HG02943 (cell line): ENCODE data around the gene STX10.

Experiments used
- ATAC-seq: cut with Tn5 transposase; IDR thresholded peaks from one replicate; pipeline ENCODE4 v1.9.1; 2021; ENCODE audit warnings: mild to moderate bottlenecking, low read depth, moderate library complexity; ENCODE audit not compliant: unreplicated experiment

The STX10 gene

DNA sequence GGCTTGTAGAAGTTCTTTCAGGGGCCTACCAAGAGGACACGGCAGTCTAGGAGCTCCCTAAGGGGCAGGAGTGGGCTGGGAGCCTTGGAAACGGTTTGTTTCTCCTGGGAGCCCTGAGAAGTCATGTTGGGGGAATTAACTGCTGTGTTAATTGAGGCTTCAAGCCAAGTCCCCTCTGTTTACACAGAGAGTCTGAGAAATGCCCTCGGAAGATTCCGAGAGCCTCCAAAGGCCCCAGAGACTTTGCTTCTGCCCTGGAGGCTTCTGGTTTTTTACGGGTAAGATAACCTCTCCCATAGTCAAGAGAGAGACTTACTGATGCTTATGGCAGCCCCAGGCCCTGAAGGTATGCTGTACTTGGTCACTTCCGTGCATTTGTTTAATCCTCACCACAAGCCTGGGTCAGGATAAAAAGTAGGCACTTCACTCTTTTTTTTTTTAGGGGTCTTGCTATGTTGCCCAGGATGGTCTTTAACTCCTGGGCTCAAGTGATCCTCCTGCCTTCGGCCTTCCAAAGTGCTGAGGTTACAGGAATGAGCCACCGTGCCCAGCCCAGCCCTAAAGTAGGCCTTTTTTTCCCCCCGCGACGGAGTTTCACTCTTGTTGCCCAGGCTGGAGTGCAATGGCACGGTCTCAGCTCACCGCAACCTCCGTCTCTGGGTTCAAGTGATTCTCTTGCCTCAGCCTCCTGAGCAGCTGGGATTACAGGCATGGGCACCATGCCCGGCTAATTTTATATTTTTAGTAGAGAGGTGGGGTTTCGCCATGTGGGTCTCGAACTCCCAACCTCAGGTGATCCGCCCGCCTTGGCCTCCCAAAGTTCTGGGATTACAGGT is 15.2 kb upstream of the STX10 start:
- ATAC-seq = no peak

DNA sequence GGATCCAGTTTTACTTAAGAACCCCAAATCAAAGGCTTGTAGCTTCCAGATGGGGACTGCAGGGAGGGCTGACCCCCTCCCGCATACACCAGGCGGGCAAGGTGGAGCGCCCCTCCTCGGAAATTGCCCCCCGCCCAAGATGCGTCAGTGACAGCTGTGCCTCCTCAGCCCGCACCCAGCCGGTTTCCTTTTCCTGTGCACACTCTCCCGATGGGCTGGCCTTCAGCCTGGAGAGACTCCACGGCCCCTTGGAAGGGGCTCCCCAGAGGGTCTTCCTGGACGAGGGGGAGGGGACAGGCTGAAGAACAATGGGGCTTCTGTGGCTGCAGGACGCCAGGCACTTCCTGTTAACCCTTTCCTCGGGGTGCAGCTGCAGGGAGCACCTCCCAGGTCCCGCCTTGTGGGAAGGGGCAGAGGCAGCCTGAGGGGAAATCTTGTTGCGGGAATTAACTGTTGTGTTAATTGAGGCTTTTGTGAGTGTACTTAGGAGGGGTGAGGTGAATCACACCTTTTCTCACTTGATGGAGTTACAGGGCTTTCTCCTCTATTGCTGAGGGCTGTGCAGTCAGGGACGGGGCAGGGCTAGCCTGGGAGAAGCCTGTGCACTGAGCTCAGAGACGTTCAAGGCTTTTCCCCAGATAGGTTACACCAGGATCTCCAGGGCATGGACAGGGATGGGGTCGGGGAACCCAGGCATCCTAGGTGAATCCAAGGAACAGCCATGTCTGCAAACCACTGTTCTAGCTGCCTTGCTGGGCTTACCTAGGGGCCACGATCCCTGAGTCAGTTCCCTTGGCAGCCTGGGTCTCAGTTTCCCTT is 14.4 kb upstream of the STX10 start:
- ATAC-seq = no peak

GRCh38 chr19:13163609-13164342 is 13.6 kb upstream of the STX10 start:
- no peak for ATAC-seq

- ATAC-seq = peak; percentile 37
Measured at GRCh38 chr19:13162724-13163608, 12.8 kb upstream of the STX10 start.

DNA sequence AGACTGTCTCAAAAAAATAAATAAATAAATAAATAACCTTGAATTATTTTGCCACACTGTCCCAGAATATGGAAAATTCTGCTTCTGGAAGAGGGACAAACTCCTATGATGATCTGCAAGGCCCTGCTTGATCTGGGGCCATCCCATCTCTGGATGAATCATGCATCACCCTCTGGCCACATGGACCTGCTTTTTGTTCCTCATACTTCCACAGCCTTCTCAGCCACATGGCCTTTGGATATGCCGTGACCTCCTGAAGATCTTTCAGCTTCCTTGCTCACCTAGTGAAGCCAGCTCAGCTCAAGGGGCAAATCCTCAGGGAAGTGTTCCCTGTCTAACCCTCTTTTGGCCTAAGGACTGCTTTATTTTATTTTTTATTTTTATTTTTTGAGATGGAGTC is 10.4 kb upstream of the STX10 start:
- no peak for ATAC-seq

DNA sequence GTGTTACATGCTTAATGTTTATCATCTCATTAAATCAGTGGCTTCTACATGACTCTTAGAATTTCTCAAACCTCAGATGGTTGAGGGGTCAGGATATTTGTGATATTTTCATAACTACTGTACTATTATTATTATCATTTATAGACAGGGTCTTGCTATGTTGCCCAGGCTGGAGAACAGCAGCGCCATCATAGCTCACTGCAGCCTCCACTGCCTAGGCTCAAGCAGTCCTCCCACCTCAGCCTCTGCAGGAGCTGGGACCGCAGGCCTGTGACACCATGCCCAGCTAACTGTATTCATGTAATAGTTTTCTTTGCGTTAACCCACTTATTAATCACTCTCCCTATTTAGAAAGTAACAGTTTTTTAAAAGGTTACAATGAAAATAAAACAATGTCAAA is 9.5 kb upstream of the STX10 start:
- no peak for ATAC-seq

DNA sequence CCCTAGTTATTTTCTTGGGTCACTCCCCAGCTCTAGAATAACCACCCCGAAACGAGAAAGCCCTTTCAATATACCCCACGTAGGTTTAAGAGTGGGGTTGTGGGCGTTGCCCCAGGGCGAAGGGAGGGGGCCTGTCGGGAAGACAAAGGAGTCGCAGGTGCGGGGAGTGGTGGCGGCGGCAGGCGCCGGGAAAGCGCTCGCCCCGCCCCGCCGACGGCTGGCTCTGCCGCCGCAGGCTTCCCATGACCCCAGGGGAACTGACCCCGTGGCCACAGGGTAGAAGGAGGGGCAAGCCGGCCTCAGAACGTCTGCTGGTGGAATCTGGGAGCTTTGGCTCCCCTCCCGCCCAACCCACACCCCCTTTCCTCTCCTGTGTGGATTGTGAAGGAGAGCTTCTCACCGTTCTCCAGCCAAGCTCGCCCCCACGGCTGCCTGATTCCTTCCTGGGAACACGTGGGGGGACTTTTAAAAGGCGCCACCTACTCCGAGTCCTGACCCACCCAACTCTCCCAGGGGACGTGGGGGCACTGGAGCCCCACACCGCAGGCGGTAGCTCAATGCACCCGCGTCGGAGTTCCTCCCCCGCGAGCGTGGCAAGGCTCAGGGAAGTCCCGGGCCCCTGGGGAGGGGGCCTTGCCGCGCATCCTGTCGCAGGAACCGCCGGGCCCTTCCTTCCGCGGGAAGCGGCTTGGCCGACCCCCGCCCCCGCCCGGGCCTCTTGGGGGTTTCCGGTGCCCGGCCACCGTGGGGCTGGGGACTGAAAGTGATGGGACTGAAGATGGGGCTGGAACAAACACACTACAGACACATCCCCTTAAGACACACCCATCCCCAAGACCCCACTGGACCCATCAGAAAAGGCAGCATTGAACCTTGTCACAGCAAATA is 5.5 kb upstream of the STX10 start:
- ATAC-seq = no peak

DNA sequence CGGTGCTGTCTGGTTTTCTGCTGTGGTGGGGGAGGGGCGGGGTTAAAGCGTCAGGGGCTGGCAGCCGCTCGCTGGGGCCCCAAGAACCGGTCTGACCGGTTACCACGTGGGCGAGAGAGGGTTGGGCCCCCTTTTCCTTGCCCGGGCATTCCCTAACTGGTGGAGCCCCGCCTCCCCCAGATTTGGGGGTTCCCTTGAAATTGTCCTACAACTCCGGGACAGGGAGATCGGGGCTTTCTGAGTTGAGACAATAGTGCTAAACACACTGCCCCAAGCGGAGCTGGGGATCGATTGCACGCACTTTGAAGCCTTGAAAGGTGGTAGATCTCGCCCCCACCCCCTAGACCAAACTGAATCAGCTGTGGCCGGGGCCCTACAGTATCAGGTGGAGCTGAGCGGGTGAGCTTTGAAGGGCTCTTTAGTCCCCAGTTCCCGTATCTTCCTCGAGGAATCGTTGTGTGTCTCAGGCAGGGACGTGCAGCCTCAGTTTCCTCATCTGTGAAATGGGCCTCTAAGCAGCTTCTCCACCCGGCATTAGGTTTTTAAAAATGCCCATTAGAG is 4.8 kb upstream of the STX10 start:
- ATAC-seq = no peak

DNA sequence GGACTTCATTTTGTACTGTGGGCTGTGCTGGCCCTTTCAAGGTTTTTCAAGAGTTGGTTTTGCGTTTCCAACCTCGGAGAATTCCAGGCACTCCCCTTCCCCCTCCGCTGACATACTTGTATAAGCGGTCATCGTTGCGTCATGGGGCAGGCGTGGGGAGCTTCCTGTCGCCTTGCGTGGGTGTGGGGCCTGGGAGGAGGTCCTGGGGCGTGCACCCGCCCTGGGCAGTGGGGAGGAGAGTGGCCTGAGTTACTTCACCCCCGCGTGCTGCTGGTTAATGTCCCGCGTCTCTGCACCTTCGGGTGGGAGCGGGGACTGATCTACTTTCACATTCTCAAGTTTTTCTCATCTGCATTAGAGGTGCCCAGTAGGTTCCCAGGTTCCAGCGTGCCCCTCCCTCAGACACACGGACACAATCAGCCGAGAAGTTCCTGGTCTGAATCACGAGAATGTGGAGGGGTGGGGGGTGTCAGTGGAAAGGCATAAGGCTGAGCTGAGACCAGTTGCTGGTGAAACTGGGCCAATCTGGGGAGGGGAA is 4.1 kb upstream of the STX10 start:
- ATAC-seq = no peak

DNA sequence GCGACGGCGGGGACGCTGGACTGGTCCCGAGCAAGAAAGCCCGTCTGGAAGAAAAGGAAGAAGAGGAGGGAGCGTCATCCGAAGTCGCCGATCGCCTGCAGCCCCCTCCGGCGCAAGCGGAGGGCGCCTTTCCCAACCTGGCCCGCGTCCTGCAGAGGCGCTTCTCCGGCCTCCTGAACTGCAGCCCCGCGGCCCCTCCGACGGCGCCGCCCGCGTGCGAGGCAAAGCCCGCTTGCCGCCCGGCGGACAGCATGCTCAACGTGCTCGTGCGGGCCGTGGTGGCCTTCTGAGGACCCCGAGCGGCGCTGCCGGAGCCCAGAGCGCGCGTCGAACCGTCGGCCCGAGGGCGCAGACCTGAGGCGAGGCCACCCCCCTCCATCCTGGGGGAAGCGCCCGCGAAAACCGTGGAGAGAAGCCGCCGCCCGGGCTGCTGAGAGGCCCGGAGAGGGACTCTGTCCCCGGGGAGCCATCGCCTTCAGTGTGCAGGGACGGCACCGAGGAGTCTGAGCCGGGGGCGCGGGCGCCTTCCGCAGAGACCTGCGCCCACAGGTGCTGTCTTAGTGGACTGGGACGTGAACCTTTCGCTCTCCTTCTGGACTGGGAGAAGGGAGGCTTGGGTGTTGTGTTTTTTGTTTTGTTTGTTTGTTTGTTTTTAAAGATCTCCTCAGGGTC is 3.5 kb upstream of the STX10 start:
- no peak for ATAC-seq

GRCh38 chr19:13152974-13153568 is 2.9 kb upstream of the STX10 start:
- ATAC-seq = peak; percentile 29

DNA sequence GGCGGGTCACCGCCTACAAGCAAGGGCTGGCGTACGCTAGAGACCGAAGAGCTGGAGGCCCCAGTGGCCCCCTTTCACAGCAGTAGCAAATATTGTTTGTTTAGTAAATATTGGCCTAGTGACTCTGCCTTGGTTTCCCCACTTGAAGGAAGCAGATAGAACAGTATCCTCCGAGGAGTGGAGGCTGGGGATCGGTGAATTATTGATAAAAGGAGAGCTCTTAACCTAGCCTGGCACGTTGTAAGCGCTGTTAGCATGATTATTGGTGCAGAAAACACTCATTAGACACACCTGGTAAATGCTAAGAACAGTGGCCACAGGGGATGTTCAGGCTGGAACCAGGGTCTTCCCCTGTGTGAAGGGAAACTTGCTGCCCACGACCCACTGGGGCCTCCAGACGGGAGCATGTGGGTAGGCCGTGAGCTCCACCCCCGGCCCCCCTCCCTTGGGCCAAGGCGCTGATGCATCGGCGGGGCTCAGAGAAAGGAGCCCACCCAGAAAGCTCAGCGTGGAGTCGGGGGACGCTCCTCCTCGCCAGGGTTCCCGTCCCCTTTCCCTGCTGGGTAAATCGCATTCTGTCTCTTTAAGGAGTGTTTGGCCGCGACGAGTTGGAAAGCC is 2.3 kb upstream of the STX10 start:
- peak; percentile 3 for ATAC-seq

GRCh38 chr19:13151605-13152355 is 1.6 kb upstream of the STX10 start:
- peak; percentile 34 for ATAC-seq

GRCh38 chr19:13150931-13151604 is 893 bp upstream of the STX10 start:
- ATAC-seq = no peak

GRCh38 chr19:13149628-13150186 is 468 bp downstream of the STX10 start:
- peak; percentile 1 for ATAC-seq
